H9 (cell line): Measurements from ENCODE around the gene ARVCF. TPM values are rescaled to one million over a fixed set of nuclear protein-coding genes. Genes with fewer than 3 reads are reported as not detected.

Experiments
- DNase-seq: peaks from one replicate; pipeline ENCODE4 v3.0.0-alpha.2; 2017
- H2AFZ ChIP-seq: one replicate; pipeline ENCODE4 v1.6.1; 2013; ENCODE audit warnings: mild to moderate bottlenecking, low read length, control low read depth, moderate library complexity
- H2AK5ac ChIP-seq: 2 replicates; pipeline ENCODE4 v1.6.1; 2013; ENCODE audit warnings: low read length, control low read depth, mixed read lengths; ENCODE audit not compliant: insufficient read length
- H2BK120ac ChIP-seq: one replicate; pipeline ENCODE4 v1.6.1; 2013; ENCODE audit warnings: low read depth, mild to moderate bottlenecking, low read length, control low read depth, inconsistent platforms; ENCODE audit not compliant: poor library complexity, severe bottlenecking
- H2BK12ac ChIP-seq: 2 replicates; pipeline ENCODE4 v1.6.1; 2013; ENCODE audit warnings: low read length, control low read depth, mixed read lengths, low read depth; ENCODE audit not compliant: insufficient read length
- H2BK15ac ChIP-seq: 2 replicates; pipeline ENCODE4 v1.6.1; 2013; ENCODE audit warnings: low read depth, low read length, control low read depth
- H2BK20ac ChIP-seq: one replicate; pipeline ENCODE4 v1.6.1; 2013; ENCODE audit warnings: low read depth, mild to moderate bottlenecking, low read length, control low read depth, inconsistent platforms; ENCODE audit not compliant: poor library complexity, severe bottlenecking
- H2BK5ac ChIP-seq: 2 replicates; pipeline ENCODE4 v1.6.1; 2013; ENCODE audit warnings: low read length, control low read depth, mixed read lengths; ENCODE audit not compliant: insufficient read length
- H3K14ac ChIP-seq: 2 replicates; pipeline ENCODE4 v1.6.1; 2013; ENCODE audit warnings: low read length, control low read depth; ENCODE audit not compliant: insufficient read depth
- H3K18ac ChIP-seq: 2 replicates; pipeline ENCODE4 v1.6.1; 2013; ENCODE audit warnings: low read depth, mild to moderate bottlenecking, mixed read lengths, low read length, control low read depth; ENCODE audit not compliant: insufficient read length
- H3K23ac ChIP-seq: 2 replicates; pipeline ENCODE4 v1.6.1; 2013; ENCODE audit warnings: low read length, control low read depth, mixed read lengths, low read depth; ENCODE audit not compliant: insufficient read length
- H3K23me2 ChIP-seq: 2 replicates; pipeline ENCODE4 v1.6.1; 2013; ENCODE audit warnings: low read depth, mild to moderate bottlenecking, mixed read lengths, low read length, control low read depth; ENCODE audit not compliant: insufficient read length, poor library complexity, severe bottlenecking
- H3K27ac ChIP-seq: 2 replicates; pipeline ENCODE4 v1.5.1; 2013; ENCODE audit warnings: low read length, control low read depth, mixed read lengths, low read depth; ENCODE audit not compliant: insufficient read length
- H3K27me3 ChIP-seq: 2 replicates; pipeline ENCODE4 v1.6.1; 2013; ENCODE audit warnings: low read length, control low read depth, inconsistent platforms; ENCODE audit not compliant: insufficient read depth
- H3K4ac ChIP-seq: 2 replicates; pipeline ENCODE4 v1.6.1; 2013; ENCODE audit warnings: low read depth, mild to moderate bottlenecking, control low read depth, inconsistent platforms, low read length, moderate library complexity
- H3K4me1 ChIP-seq: 2 replicates; pipeline ENCODE4 v1.6.1; 2013; ENCODE audit warnings: low read length, control low read depth, inconsistent platforms; ENCODE audit not compliant: insufficient read depth
- H3K4me2 ChIP-seq: 2 replicates; pipeline ENCODE4 v1.6.1; 2013; ENCODE audit warnings: low read length, control low read depth, mixed read lengths; ENCODE audit not compliant: insufficient read length, insufficient read depth
- H3K56ac ChIP-seq: 2 replicates; pipeline ENCODE4 v1.6.1; 2013; ENCODE audit warnings: low read depth, mild to moderate bottlenecking, mixed read lengths, low read length, control low read depth; ENCODE audit not compliant: insufficient read length
- H3K79me1 ChIP-seq: 2 replicates; pipeline ENCODE4 v1.6.1; 2013; ENCODE audit warnings: low read depth, mild to moderate bottlenecking, moderate library complexity, low read length, control low read depth, inconsistent platforms; ENCODE audit not compliant: insufficient read depth, poor library complexity, severe bottlenecking
- H3K79me2 ChIP-seq: 2 replicates; pipeline ENCODE4 v1.6.1; 2013; ENCODE audit warnings: low read length, control low read depth, inconsistent platforms; ENCODE audit not compliant: insufficient read depth
- H3K9ac ChIP-seq: 2 replicates; pipeline ENCODE4 v1.6.1; 2013; ENCODE audit warnings: low read length, control low read depth, mixed read lengths; ENCODE audit not compliant: insufficient read length; ENCODE audit errors: extremely low read depth
- H3K9me3 ChIP-seq: one replicate; pipeline ENCODE4 v1.6.1; 2013; ENCODE audit warnings: low read depth, low read length, inconsistent platforms; ENCODE audit not compliant: control insufficient read depth
- H3T11ph ChIP-seq: one replicate; pipeline ENCODE4 v1.6.1; 2013; ENCODE audit warnings: mild to moderate bottlenecking, low read length, control low read depth, inconsistent platforms
- H4K20me1 ChIP-seq: one replicate; pipeline ENCODE4 v1.6.1; 2013; ENCODE audit not compliant: control insufficient read depth, insufficient read length, insufficient read depth
- H4K5ac ChIP-seq: 2 replicates; pipeline ENCODE4 v1.6.1; 2013; ENCODE audit warnings: low read depth, mild to moderate bottlenecking, mixed read lengths, low read length, control low read depth; ENCODE audit not compliant: insufficient read length
- H4K8ac ChIP-seq: replicated peaks from 2 replicates; pipeline ENCODE4 v1.6.1; 2013; ENCODE audit warnings: low read length, control low read depth, mixed read lengths, low read depth; ENCODE audit not compliant: insufficient read length
- H4K91ac ChIP-seq: 2 replicates; pipeline ENCODE4 v1.6.1; 2013; ENCODE audit warnings: low read depth, mild to moderate bottlenecking, moderate library complexity, mixed read lengths, low read length, control low read depth; ENCODE audit not compliant: insufficient read length
- H3K27ac Mint-ChIP-seq, 3 experiments: 2 replicates in 2 of 3; 3 replicates in 1 of 3; pipeline ENCODE4 v1.8.0; 2020 to 2021; ENCODE audit warnings: mixed read lengths in 3 of 3, mild to moderate bottlenecking in 1 of 3, moderate library complexity in 1 of 3
- H3K27me3 Mint-ChIP-seq: 2 replicates; pipeline ENCODE4 v1.8.0; 2021; ENCODE audit warnings: low read depth, mild to moderate bottlenecking, moderate library complexity, mixed read lengths
- H3K36me3 Mint-ChIP-seq, 3 experiments: 2 replicates in 2 of 3; 3 replicates in 1 of 3; pipeline ENCODE4 v1.8.0; 2020 to 2021; ENCODE audit warnings: low read depth in 3 of 3, mixed read lengths in 3 of 3; ENCODE audit not compliant: insufficient read depth in 1 of 3
- H3K4me1 Mint-ChIP-seq, 2 experiments: 2 replicates each; pipeline ENCODE4 v1.8.0; 2020; ENCODE audit warnings: mixed read lengths in 2 of 2
- H3K4me3 Mint-ChIP-seq, 2 experiments: 2 replicates in 1 of 2; 3 replicates in 1 of 2; pipeline ENCODE4 v1.8.0; 2020 to 2021; ENCODE audit warnings: mild to moderate bottlenecking in 2 of 2, mixed read lengths in 2 of 2, moderate library complexity in 1 of 2
- H3K9me3 Mint-ChIP-seq, 2 experiments: 2 replicates in 1 of 2; 3 replicates in 1 of 2; pipeline ENCODE4 v1.8.0; 2020; ENCODE audit warnings: mild to moderate bottlenecking in 2 of 2, mixed read lengths in 2 of 2, moderate library complexity in 1 of 2
- CTCF ChIP-seq: fragments of 200-600 bp; sonication (generic); conservative IDR thresholded peaks from 3 replicates; pipeline ENCODE4 v1.8.0; 2021; ENCODE audit warnings: antibody characterized with exemption, mild to moderate bottlenecking
- WGBS: extraction: QIAGEN DNeasy Blood & Tissue Kit; methylation state at CpG from one replicate; pipeline ENCODE4 v1.1.7; 2013; ENCODE audit warnings: missing lambda C conversion rate, low lambda C conversion rate, mixed read lengths; ENCODE audit not compliant: insufficient read length; ENCODE audit errors: extremely low coverage; 5-methylcytosine and 5-hydroxymethylcytosine counted together
- total RNA-seq: library from RNA; stranded (reverse); gene quantifications from 2 replicates; pipeline ENCODE4 v1.2.1, GENCODE V29; 2021

Gene ARVCF
- total RNA-seq, 1 experiment from 2014 or later: 40.7 TPM

- H3K18ac ChIP-seq: no peak overlapping the region
- H2AFZ ChIP-seq: no peak overlapping the region
- no peaks in the 10 kb centered on the region for H3K9me3 Mint-ChIP-seq
- no peak overlapping the region for H4K8ac ChIP-seq
- no peaks in the 10 kb centered on the region for H3K23me2 ChIP-seq
- H3K4me1 Mint-ChIP-seq: peaks cover 5 to 16% of the 10 kb centered on the region in 2 experiments; a peak in 3 of 4 replicates
- no peak overlapping the region for H3K4ac ChIP-seq
- H2BK20ac ChIP-seq: no peak overlapping the region
- peak overlapping the region; percentile 71 to 85 for H3K4me3 Mint-ChIP-seq
- no peak overlapping the region for H2BK5ac ChIP-seq
- H2BK12ac ChIP-seq: no peak overlapping the region
- H3T11ph ChIP-seq: no peak overlapping the region
- H3K27me3 Mint-ChIP-seq: no peaks in the 10 kb centered on the region
- no peak for DNase-seq
- no peak overlapping the region for H2BK120ac ChIP-seq
- peaks cover 3% of the 10 kb centered on the region for H4K20me1 ChIP-seq
- H2BK15ac ChIP-seq: no peak overlapping the region
- no peak overlapping the region for H4K5ac ChIP-seq
- no peaks in the 10 kb centered on the region for H3K79me2 ChIP-seq
- peak overlapping the region; percentile 33 for H3K4me2 ChIP-seq
- no peak overlapping the region for H3K27ac ChIP-seq
- H3K79me1 ChIP-seq: peaks cover 4% of the 10 kb centered on the region
- WGBS: no CpG with 5 or more reads among the region's 2 CpGs
- no peak overlapping the region for H2AK5ac ChIP-seq
- no peak overlapping the region for H3K23ac ChIP-seq
- no peak for TF ChIP-seq CTCF
- peaks cover 0 to 1% (median under 1%) of the 10 kb centered on the region in 3 experiments; a peak in 3 of 7 replicates for H3K36me3 Mint-ChIP-seq
- no peak overlapping the region for H3K27ac Mint-ChIP-seq
- no peak overlapping the region for H3K56ac ChIP-seq
- H3K9ac ChIP-seq: no peak overlapping the region
- no peaks in the 10 kb centered on the region for H3K9me3 ChIP-seq
- H4K91ac ChIP-seq: no peak overlapping the region
- H3K27me3 ChIP-seq: no peaks in the 10 kb centered on the region
- H3K14ac ChIP-seq: no peak overlapping the region
- H3K4me1 ChIP-seq: no peaks in the 10 kb centered on the region; the same call in 1 of the 2 replicates
These were observed 30.6 kb downstream of the ARVCF start for GRCh38 chr22:19986011-19986409.
